HL-60 (cell line): ENCODE data around the gene POLRMT.
A peak's percentile ranks its signal among the peaks of the same experiment; 100 is the strongest.

Source experiments
- DNase-seq, 2 experiments: peaks; one replicate each; pipeline ENCODE4 v3.0.0-alpha.2; 2010 to 2020; ENCODE audit warnings: low read depth in 1 of 2, low spot score in 1 of 2
- H3K27ac ChIP-seq: fragments of 250-450 bp; sonication (Bioruptor Pico); replicated peaks from 2 replicates; pipeline ENCODE4 v1.5.1; 2020; ENCODE audit warnings: mild to moderate bottlenecking, moderate library complexity
- H3K27me3 ChIP-seq: fragments of 250-450 bp; sonication (Bioruptor Pico); 2 replicates; pipeline ENCODE4 v1.5.1; 2021; ENCODE audit warnings: mild to moderate bottlenecking, moderate library complexity; ENCODE audit not compliant: insufficient read depth, poor library complexity, severe bottlenecking
- H3K4me3 ChIP-seq: replicated peaks from 2 replicates; pipeline ENCODE4 v1.5.1; 2011; ENCODE audit warnings: mild to moderate bottlenecking, control low read depth, low read length; ENCODE audit not compliant: insufficient read depth
- GABPA ChIP-seq: IDR thresholded peaks from 2 replicates; pipeline ENCODE4 v1.6.1; 2012; ENCODE audit warnings: low read depth
- POLR2AphosphoS5 ChIP-seq: IDR thresholded peaks from 2 replicates; pipeline ENCODE4 v1.6.1; 2012; ENCODE audit warnings: low read depth
- SPI1 ChIP-seq: IDR thresholded peaks from 2 replicates; pipeline ENCODE4 v1.6.1; 2012; ENCODE audit warnings: low read depth, mild to moderate bottlenecking, borderline replicate concordance
- TF ChIP-seq, protein P1 (sequence below): IDR thresholded peaks from 2 replicates; pipeline ENCODE4 v1.6.1; 2012; ENCODE audit warnings: low read depth; ENCODE audit not compliant: insufficient replicate concordance
- TF ChIP-seq, protein P2 (sequence below): IDR thresholded peaks from one replicate; pipeline ENCODE4 v1.5.1; 2011; ENCODE audit warnings: low read length, control low read depth, inconsistent platforms; ENCODE audit not compliant: insufficient read depth

Gene POLRMT

GRCh38 chr19:658059-658839 is 24.9 kb upstream of the POLRMT start:
- no peak overlapping the region for H3K4me3 ChIP-seq
- H3K27ac ChIP-seq: no peak overlapping the region
- TF ChIP-seq, protein P1, sequence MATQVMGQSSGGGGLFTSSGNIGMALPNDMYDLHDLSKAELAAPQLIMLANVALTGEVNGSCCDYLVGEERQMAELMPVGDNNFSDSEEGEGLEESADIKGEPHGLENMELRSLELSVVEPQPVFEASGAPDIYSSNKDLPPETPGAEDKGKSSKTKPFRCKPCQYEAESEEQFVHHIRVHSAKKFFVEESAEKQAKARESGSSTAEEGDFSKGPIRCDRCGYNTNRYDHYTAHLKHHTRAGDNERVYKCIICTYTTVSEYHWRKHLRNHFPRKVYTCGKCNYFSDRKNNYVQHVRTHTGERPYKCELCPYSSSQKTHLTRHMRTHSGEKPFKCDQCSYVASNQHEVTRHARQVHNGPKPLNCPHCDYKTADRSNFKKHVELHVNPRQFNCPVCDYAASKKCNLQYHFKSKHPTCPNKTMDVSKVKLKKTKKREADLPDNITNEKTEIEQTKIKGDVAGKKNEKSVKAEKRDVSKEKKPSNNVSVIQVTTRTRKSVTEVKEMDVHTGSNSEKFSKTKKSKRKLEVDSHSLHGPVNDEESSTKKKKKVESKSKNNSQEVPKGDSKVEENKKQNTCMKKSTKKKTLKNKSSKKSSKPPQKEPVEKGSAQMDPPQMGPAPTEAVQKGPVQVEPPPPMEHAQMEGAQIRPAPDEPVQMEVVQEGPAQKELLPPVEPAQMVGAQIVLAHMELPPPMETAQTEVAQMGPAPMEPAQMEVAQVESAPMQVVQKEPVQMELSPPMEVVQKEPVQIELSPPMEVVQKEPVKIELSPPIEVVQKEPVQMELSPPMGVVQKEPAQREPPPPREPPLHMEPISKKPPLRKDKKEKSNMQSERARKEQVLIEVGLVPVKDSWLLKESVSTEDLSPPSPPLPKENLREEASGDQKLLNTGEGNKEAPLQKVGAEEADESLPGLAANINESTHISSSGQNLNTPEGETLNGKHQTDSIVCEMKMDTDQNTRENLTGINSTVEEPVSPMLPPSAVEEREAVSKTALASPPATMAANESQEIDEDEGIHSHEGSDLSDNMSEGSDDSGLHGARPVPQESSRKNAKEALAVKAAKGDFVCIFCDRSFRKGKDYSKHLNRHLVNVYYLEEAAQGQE: no peak
- TF ChIP-seq, protein P2, sequence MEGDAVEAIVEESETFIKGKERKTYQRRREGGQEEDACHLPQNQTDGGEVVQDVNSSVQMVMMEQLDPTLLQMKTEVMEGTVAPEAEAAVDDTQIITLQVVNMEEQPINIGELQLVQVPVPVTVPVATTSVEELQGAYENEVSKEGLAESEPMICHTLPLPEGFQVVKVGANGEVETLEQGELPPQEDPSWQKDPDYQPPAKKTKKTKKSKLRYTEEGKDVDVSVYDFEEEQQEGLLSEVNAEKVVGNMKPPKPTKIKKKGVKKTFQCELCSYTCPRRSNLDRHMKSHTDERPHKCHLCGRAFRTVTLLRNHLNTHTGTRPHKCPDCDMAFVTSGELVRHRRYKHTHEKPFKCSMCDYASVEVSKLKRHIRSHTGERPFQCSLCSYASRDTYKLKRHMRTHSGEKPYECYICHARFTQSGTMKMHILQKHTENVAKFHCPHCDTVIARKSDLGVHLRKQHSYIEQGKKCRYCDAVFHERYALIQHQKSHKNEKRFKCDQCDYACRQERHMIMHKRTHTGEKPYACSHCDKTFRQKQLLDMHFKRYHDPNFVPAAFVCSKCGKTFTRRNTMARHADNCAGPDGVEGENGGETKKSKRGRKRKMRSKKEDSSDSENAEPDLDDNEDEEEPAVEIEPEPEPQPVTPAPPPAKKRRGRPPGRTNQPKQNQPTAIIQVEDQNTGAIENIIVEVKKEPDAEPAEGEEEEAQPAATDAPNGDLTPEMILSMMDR: no peak
- TF ChIP-seq SPI1 (no peak), POLR2AphosphoS5 (no peak), GABPA (no peak)
- H3K27me3 ChIP-seq: no peaks in the 10 kb centered on the region
- DNase-seq: no peak

- H3K27me3 ChIP-seq: no peaks in the 10 kb centered on the region
- TF ChIP-seq GABPA: no peak
- TF ChIP-seq, protein P2: no peak
- no peak for TF ChIP-seq SPI1
- TF ChIP-seq POLR2AphosphoS5: no peak
- no peak overlapping the region for H3K4me3 ChIP-seq
- no peak overlapping the region for H3K27ac ChIP-seq
- DNase-seq: no peak
Observed at GRCh38 chr19:657611-658010, 24.3 kb upstream of the POLRMT start.

- Histone ChIP-seq H3K4me3 (no peak overlapping the region), H3K27me3 (no peaks in the 10 kb centered on the region), H3K27ac (no peak overlapping the region)
- TF ChIP-seq POLR2AphosphoS5 (0 out of 2 replicates have a peak, but pooled peaks have one; percentile 16), GABPA (no peak)
- no peak for DNase-seq
Observed at GRCh38 chr19:656751-657559, 23.6 kb upstream of the POLRMT start.

DNA sequence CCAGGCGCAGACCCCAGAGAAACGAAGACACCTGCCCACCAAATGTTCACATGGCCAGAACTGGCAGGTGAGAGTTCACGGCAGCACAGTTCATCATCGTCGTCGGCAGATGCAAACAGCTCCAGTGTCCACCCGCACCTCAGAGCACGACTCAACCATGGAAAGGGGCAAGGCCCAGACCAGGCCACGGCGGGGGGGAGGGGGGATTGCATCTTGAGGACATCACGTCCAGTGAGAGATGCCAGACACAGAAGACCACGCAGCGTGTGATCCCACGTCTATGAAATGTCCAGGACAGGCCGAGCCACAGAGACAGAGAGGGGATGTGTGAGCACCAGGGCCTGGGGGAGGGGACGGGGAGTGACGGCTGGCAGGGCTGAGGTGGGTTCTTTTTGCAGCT is 22.4 kb upstream of the POLRMT start:
- DNase-seq: no peak
- Histone ChIP-seq H3K27me3 (no peaks in the 10 kb centered on the region), H3K27ac (no peak overlapping the region), H3K4me3 (no peak overlapping the region)
- no peak for TF ChIP-seq POLR2AphosphoS5
- TF ChIP-seq, protein P1: no peak
- no peak for TF ChIP-seq SPI1
- TF ChIP-seq, protein P2: no peak
- no peak for TF ChIP-seq GABPA
